Measurements from ENCODE around the gene SLC6A18. TPM values are rescaled to one million over a fixed set of nuclear protein-coding genes. Genes with fewer than 3 reads are reported as not detected.

SLC6A18 gene
- not detected for total RNA-seq

GRCh38 chr5:1225081-1225480 lies at the start of gene SLC6A18:
Gene SLC6A18 (plus strand): TSS chr5:1225381. CDS start chr5:1225478, 97 bp downstream.
- H3K4me3 Mint-ChIP-seq: no peak within 1 kb of the TSS
- no peaks in the 10 kb centered on the region for H3K36me3 Mint-ChIP-seq (ENCODE audit: low read depth)
- TF ChIP-seq CTCF (IDR thresholded peaks at IDR 0.05): no peak
- peaks cover 11% of the 10 kb centered on the region for H3K4me1 Mint-ChIP-seq (ENCODE audit: low read depth)
- CTCF ChIA-PET: no interaction called here
- intact Hi-C loops (cut with micrococcal nuclease): no loop called here
- ATAC-seq: no peak
- DNase-seq: no peak
- POLR2A ChIA-PET: no interaction called here
- no peaks in the 10 kb centered on the region for H3K9me3 Mint-ChIP-seq
- H3K27me3 Mint-ChIP-seq: peaks cover 19% of the 10 kb centered on the region
- H3K27ac Mint-ChIP-seq: no peak within 1 kb of the TSS

DNA sequence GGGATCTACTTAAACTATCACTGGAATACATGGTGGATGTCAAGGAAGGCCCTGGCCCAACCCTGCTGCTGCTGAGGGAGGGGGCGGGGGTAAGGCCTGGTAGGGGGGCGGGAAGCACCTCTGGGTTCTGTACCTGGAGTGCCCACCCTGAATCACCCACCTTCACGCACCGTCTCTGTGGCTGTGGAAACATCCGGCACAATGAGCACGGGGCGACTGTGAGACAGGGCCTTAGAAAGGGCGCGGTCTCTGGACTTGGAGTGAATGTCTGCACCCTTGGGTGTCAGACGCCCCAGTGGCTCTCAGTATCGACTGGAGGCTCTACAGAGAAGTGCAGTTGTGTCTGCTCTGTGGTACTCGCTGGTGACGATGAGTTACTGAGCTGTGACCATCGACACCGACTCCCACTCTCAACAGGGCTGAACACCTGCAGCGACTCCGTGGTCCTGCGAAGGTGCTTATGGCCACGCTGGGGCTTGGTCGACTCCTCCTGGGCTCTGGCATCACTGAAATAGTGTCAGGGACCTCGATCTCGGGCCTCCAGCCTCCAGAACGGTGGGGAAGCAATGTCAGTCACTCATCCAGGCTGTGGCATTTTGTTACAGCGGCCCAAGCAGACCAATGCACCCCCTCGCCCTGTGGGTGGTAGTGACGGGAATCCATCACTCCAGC lies 49.2 kb upstream of the SLC6A18 start:
- no peak for TF ChIP-seq CTCF (IDR thresholded peaks at IDR 0.05)
- no peak for DNase-seq
- no peak overlapping the region for H3K4me3 Mint-ChIP-seq
- intact Hi-C loops (cut with micrococcal nuclease): no loop called here
- H3K9me3 Mint-ChIP-seq: no peaks in the 10 kb centered on the region
- peaks cover 5% of the 10 kb centered on the region for H3K4me1 Mint-ChIP-seq (ENCODE audit: low read depth)
- H3K27ac Mint-ChIP-seq: no peak overlapping the region
- no peaks in the 10 kb centered on the region for H3K27me3 Mint-ChIP-seq
- ATAC-seq: no peak
- no peaks in the 10 kb centered on the region for H3K36me3 Mint-ChIP-seq (ENCODE audit: low read depth)
- ChIA-PET CTCF (no interaction called here), POLR2A (no interaction called here)

DNA sequence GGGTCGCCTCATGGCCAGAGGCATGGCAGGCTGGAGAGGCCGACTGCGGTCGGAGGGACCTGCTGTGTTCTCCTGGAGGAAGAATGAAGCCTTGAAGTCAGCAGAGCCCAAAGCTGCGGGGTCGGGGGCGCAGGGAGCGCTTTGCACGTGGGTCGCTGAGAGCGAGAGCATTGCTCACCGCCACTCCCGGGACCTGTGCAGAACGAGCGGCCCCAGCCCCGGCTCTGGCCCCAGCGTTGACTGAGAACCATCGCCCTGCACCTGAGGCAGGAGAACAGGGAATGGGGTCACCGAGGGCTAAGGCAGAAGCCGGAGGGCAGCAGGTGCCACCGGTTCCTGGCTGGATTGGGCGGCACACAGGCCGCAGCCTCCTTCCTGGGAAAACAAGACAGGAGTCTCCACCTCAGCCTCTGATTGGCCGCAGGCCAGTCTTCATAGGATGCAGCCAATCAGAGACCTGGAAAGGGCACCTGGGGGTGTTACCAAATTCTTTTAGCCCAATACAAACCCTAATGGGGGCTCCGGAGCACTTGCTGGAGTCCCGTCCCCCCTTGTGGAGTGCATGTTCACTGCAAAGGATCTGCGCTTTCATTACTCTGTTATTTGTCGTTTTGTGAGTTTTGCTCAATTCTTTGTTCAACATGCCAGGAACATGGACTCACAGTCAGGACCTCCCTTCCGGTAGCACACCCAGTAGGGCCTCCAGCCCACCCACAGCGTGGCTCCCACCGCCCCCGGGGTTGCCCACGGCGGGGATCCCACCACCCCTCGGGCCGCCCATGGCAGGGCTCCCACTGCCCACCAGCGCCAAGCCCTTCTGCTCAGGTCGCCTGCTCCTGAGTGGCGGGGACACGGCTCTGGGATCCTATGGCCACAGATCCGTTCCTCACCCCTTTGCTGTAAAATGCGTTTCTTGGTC lies 48.4 kb upstream of the SLC6A18 start:
- ATAC-seq: no peak
- TF ChIP-seq CTCF (IDR thresholded peaks at IDR 0.05): no peak
- intact Hi-C loops (cut with micrococcal nuclease): no loop called here
- Mint-ChIP-seq H3K4me3 (no peak overlapping the region), H3K9me3 (no peaks in the 10 kb centered on the region), H3K27ac (no peak overlapping the region), H3K36me3 (ENCODE audit: low read depth) (no peaks in the 10 kb centered on the region), H3K4me1 (ENCODE audit: low read depth) (peaks cover 5% of the 10 kb centered on the region), H3K27me3 (no peaks in the 10 kb centered on the region)
- ChIA-PET CTCF (no interaction called here), POLR2A (no interaction called here)
- no peak for DNase-seq

DNA sequence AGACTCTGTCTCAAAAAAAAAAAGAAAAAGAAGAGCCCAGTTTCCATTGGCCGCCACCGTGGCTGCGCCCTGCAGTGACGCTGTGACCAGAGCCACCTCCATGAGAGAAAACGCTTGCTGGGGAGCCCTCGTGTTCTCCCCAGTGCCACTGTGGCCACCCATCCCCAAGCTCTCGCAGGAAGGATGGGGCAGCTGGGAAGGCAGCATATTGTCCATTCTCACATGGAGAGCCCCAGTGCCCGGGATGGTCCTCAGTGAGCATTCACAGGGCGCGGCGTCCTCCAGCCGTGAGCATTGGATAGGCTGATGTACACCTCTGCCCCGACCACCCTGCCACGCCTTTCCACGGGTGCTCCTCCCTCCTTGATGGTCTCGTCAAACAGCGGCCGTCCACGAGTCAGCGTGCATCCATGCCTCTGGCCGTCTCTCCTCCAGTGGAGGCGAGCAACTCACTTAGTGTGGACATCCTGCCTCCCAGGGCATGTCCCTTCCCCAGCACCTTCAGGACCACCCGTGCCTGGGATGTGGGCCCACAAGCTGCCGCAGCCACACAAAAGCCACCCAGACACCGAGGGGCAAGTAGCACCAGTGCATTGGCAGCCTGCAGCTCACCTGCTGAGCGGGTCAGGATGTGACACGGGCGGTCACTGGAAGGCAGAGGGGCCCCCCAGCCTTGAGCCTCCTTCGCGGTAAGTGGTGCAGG lies 47.2 kb upstream of the SLC6A18 start:
- CTCF ChIA-PET: no interaction called here
- ATAC-seq (no peak), DNase-seq (no peak)
- Mint-ChIP-seq H3K27ac (no peak overlapping the region), H3K36me3 (ENCODE audit: low read depth) (no peaks in the 10 kb centered on the region), H3K4me1 (ENCODE audit: low read depth) (peaks cover 3% of the 10 kb centered on the region), H3K4me3 (no peak overlapping the region), H3K9me3 (no peaks in the 10 kb centered on the region), H3K27me3 (no peaks in the 10 kb centered on the region)
- TF ChIP-seq CTCF (IDR thresholded peaks at IDR 0.05): no peak
- intact Hi-C loops (cut with micrococcal nuclease): no loop called here
- POLR2A ChIA-PET: no interaction called here

Data from activated CD8-positive, alpha-beta T cell treated with anti-CD3 and anti-CD28 coated beads for 36 hours (primary cell).